D721Med (cell line): ENCODE data around the gene C6orf47.

ENCODE experiments used
- DNase-seq: peaks from one replicate; pipeline ENCODE4 v3.0.0; 2011; ENCODE audit warnings: low spot score; ENCODE audit not compliant: insufficient read length
- FAIRE-seq: peaks from 2 replicates; lab custom pipeline; 2011; peaks lifted over from hg19 to GRCh38; lab: Jason Lieb, UNC
- CTCF ChIP-seq: IDR thresholded peaks from 2 replicates; pipeline ENCODE4 v1.5.1; 2012; ENCODE audit warnings: mild to moderate bottlenecking, control low read depth; ENCODE audit not compliant: insufficient read depth; ENCODE audit errors: missing control alignments

The C6orf47 gene

GRCh38 chr6:31686483-31686882 lies 25.9 kb upstream of the C6orf47 start:
- DNase-seq (no peak), FAIRE-seq (no peak)
- no peak for TF ChIP-seq CTCF

DNA sequence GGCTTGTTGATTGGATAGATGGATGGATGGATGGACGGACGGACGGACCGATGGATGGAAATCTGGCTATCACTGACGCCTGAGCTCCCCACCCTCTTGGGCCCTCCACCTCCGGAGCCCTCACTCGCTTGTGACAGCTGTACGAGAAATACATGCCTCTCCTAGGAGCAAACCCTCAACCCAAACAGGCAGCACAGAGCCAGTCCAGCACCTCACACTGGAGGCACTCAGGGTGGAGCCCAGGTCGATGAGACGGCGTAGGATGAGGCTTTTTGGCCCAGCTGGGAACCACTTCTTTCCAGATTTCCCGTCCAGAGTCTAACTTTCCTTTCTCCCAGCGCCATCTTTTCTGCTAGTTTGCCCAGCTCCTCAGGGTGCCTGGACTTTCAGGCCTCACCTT lies 23.0 kb upstream of the C6orf47 start:
- no peak for TF ChIP-seq CTCF
- DNase-seq (no peak), FAIRE-seq (no peak)

- no peak for DNase-seq
- FAIRE-seq: no peak
- no peak for TF ChIP-seq CTCF
Measured at GRCh38 chr6:31681135-31681671, 20.6 kb upstream of the C6orf47 start.

DNA sequence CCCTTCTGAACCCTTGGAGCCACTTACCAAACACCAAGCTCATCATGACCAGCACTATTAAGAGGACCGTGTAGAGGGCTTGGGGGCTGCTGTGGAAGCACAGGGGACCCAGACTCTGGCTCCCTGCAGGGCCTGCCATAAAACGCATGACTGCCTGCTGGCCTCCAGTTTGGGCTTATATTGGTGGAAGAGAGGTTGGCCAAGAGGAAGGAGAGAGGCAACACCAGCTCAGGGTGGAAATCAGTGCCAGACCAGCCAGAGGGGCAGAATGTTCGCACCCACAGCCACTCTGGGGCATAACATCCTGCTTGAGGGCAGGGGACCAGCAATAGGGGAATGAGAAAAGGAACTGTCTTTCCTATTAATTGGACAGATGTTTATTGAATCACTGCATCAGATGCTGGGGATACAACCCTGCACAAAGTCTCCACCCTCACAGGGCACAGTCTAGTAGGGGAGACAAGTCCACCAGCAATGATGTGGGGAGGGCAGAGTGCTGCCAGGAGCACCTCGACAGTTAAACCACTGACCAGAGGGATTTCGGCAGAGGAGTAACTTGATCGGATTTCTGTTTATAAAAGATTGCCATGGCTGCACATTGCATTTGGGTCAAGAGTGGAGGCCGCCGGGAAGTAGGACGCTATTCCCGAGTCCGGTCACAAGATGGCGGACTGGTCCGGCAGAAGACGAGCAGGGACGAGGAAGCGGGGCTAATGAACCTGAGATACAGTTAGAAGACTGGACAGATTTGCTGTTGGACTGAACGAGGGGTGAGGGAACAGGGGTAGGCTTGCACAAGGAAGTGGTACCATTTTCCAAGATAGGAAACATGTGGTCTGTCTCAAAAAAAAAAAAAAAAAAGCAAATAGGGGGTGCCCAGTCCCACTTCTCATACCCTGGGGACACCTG lies 19.9 kb upstream of the C6orf47 start, which contains the start of gene LY6G5C:
Gene LY6G5C (minus strand): TSS at position 842 of the 909 bp plus-strand sequence. CDS start 694 bp downstream, at position 148.
- peak; percentile 90 for TF ChIP-seq CTCF
- FAIRE-seq: no peak
- DNase-seq: peak; percentile 77

- TF ChIP-seq CTCF: no peak
- DNase-seq: no peak
- no peak for FAIRE-seq
Measured at GRCh38 chr6:31677955-31678354, 17.4 kb upstream of the C6orf47 start.

DNA sequence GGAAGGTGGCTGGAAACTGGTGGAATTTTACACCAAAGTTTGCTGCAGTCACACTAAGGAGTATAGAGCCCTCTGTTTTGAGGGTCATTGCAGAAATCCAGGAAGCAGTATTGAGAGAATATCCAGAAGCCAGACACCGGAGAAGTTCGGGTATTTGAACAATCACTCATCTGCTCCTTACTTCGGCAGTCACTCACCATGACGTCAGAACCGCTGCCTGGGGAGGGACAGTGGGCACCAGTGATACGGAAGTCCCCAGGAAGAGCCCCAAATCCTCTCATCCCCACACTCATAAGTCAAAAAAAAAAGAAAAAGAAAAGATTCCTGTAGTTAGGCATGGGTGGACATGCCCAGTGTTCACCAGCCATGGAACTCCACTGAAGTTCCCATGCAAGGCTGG lies 16.3 kb upstream of the C6orf47 start:
- TF ChIP-seq CTCF: no peak
- no peak for FAIRE-seq
- no peak for DNase-seq

GRCh38 chr6:31676322-31676903 lies 15.8 kb upstream of the C6orf47 start:
- TF ChIP-seq CTCF: no peak
- FAIRE-seq (no peak), DNase-seq (no peak)
